Measurements from ENCODE around the gene NPR2.

The NPR2 gene

DNA sequence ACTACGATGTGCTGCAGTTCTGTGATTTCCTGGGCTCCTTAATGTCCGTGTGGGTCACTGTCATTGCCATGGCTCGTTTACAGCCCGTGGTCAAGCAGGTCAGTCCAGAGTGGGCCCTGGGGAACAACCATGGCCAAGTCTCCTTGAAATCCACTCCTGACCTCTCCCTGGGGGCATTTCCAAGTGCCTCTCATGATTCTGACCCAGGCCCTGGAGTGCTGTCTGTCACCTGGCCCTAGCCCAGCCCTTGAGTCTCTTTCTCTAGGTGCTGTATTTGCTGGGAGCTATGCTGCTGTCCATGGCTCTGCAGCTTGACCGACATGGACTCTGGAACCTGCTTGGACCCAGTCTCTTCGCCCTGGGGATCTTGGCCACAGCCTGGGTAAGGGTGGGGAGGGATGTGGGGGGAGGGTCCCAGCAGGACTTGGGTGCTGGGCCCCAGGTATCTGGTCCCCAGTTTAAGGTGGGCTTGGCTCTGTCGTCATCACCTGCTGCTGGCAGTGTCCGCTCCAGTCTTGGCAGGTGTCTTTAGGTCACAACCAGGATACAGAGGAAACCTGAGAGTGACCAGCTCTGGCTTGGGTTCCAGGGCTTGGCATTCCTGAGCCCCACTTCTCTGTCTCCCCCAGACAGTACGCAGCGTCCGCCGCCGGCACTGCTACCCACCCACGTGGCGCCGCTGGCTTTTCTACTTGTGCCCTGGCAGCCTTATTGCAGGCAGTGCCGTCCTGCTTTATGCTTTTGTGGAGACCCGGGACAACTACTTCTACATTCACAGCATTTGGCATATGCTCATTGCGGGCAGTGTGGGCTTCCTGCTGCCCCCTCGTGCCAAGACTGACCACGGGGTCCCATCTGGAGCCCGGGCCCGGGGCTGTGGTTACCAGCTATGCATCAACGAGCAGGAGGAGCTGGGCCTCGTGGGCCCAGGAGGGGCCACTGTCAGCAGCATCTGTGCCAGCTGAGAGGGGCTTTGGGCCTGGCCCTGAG, 61.8 kb downstream of the NPR2 start:
- in situ Hi-C loops (cut with MboI; ENCODE audit: low sequenced_read_pairs) = no loop called here

DNA sequence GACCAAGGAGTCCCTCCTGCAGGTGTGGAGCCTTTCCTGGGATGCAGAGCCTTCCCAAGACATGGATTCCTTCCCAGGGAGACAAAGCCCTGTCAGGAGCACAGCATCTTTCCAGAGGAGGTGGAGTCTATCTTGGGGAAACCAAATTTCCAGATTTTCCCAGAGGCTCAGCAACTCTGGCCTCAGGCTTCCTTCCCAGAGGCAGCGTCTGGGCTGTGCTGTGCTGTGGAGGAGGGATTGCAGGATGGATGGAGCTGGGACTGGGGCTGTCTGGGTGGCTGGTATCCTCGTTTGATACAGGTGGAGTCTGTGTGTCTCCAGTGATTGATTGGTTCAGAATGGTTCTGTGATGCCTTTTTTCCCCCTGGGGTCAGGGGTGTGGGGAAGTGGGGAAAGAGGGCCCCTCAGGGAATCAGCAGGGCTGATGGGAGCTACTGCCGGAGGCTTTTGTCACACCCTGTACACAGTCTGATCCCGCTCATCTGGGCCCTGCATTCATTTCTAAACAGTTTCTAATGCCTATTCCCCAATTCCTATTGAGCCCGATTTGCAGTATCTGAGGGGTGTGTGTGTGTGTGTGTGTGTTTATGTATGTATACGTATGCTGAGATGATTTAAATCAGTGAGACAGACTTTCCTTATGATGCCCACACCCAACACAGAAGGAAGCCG, 62.8 kb downstream of the NPR2 start:
- in situ Hi-C loops (cut with MboI; ENCODE audit: low sequenced_read_pairs) = no loop called here

DNA sequence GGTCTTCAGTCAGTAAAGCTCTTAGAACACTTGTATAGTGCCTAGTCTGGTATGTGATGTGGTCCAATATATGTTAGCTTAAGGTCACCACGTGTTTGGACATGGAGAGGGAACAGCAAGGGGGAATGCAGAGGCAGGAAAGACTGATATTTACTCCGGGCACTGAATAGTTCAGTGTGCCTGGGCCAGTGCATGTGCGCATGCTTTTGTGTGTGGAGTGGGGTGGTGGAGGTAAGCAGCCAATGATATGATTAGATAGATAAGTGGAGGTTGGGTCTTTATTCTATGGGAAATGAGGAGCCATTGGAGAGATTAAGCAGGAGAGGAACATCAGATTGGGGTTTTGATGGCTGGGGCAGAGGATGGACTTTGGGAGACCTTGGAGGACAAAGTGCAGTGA, 64.8 kb downstream of the NPR2 start:
- in situ Hi-C loops (cut with MboI; ENCODE audit: low sequenced_read_pairs) = no loop called here

DNA sequence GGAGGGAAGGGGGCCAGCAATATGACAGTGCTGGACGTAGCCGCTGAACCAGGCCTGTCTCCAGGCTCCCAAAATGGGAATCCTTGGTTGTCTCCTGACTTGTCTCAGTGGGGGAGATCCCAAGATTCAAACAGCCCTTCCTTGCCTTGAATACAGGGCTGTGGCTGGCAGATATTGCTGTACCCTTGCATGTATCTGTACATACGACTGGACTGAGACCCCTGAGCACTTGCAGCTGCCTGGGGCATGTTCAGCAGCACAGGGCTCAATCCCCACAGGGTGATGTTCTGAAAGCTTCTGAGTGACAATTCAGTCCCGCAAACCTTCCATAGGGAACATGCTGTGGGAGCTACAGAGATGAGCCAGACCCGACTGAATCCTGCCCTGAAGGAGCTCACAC, 65.5 kb downstream of the NPR2 start:
- in situ Hi-C loops (cut with MboI; ENCODE audit: low sequenced_read_pairs) = no loop called here

DNA sequence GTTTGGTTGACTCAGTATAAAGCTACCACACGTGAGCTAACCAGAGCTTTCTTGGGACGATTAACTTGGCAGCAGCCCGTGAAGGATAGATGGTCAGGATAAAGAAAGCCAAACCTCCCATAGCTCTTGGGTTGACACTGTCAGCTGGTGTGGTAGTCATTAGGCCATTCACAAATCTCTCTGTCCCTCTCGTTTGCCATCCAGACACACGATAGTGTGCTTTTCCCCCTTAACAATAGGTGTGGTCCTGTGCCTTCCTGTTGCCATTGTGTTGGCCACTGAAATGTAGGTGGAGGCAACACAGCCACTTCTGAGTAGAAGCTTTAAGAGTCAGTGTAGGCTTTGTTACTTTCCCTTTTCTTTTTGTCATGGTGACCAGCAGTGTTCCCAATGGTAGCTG, 67.1 kb downstream of the NPR2 start:
- in situ Hi-C loops (cut with MboI; ENCODE audit: low sequenced_read_pairs) = no loop called here

Data from HL-60/S4 treated with retinoic acid at 250 ng/mL for 4 days and 3 days (cell line).